Ecto neural progenitor cell (in vitro differentiated cells): ENCODE results near the gene DCD.
"Not testable (repeated sequence)": the region's sequence is repeated elsewhere in the genome, so short reads cannot be mapped to it uniquely, and the experiment has no call there.

Experiments
- DNase-seq: peaks from one replicate; pipeline ENCODE4 v3.0.0-alpha.2; 2018; ENCODE audit warnings: low spot score

Gene DCD

GRCh38 chr12:54653025-54653424 is 4.9 kb upstream of the DCD start:
- DNase-seq = no peak

DNA sequence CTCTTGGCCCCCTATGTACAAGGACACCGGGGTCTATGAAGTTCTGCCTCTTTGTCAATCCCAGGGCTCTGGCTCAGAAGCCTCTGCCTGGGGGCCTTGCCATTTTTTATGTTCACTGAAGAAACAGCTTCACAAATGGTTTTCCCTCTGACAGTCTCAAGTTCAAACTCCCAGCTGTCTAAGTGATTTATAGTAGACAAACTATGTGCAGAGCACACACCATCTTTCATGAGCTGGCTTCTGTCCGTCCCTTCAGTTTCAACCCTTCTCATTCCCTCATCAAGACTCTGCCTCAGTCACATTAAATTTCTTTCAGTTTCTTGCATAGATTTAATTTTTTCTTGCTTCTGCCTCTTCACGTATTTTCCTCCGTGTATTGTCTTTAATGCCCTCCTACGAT is 2.7 kb upstream of the DCD start:
- DNase-seq = peak; percentile 4

DNA sequence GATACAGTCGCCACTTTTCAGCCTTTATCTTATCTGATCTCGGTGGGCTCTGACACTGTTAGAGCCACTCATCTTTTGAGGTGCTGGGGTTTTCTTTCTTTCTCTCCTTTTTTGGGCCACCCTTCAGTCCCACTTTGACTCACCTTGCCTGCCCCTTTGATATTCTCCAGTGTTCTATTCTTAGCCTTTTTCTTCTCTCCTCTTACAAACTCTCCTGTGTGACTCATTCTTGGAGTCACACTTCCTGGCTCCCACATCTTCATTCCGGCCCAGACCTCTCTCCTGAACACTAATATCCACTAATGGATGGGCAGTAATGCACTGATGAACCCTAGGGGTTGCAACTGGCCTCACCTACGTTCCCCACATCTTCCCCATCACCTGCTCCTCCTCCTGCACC is 2.2 kb upstream of the DCD start:
- DNase-seq = peak; percentile 17

GRCh38 chr12:54649825-54650224 is 1.7 kb upstream of the DCD start:
- no peak for DNase-seq

DNA sequence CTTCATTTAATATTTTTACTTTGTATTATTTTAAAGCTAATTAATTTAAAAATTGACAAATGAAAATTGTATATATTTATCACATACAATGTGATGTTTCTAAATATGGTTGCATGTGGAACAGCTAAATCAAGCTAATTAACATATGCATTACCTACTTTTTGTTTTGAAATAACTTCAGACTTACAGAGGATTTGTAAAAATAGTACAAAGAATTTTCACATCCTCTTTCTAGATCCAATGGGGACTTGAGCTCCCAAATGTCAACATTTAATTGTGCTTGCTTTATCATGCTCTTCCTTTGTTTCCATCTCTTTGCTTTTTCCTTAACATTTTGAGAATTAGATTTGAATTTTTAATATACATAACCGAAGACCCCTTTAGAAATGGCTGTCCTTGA is 6.6 kb downstream of the DCD start:
- no peak for DNase-seq

- peak; percentile 31 for DNase-seq
Measured at GRCh38 chr12:54641089-54641488, 7.1 kb downstream of the DCD start.

DNA sequence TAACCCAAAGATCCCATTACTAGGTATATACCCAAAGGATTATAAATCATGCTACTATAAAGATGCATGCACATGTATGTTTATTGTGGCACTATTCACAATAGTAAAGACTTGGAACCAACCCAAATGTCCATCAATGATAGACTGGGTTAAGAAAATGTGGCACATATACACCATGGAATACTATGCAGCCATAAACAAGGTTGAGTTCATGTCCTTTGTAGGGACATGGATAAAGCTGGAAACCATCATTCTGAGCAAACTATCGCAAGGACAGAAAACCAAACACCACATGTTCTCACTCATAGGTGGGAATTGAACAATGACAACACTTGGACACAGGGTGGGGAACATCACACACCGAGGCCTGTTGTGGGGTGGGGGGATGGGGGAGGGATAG is 9.1 kb downstream of the DCD start:
- not testable (repeated sequence) for DNase-seq

GRCh38 chr12:54634795-54635194 is 13.4 kb downstream of the DCD start, which contains the start of gene LACRT:
Gene LACRT (minus strand): TSS chr12:54634895. CDS start chr12:54634841, 54 bp downstream.
- DNase-seq = no peak

- no peak for DNase-seq
Measured at GRCh38 chr12:54631988-54632728, 16.0 kb downstream of the DCD start.

- DNase-seq = no peak
Measured at GRCh38 chr12:54631551-54631950, 16.6 kb downstream of the DCD start.

DNA sequence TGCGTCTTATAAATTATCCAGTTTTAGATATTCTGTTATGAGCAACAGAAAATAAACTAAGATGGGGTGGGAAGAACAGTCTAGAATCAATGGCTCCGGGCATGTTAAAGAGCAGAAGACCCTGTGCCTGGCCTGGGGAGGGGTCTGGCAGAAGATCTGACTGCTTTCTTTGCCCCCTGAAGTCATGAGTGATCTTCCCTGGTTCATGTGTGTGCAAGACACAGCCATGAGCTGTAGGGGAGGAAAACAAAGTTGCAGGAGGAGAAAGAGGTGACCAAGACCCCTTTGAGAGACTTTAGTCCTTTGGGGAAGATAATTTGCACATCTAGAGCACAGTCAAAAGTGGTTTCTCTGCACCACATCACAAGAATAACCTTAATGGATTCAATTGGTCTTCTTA is 18.2 kb downstream of the DCD start:
- DNase-seq = no peak

GRCh38 chr12:54628186-54628846 is 19.8 kb downstream of the DCD start:
- no peak for DNase-seq

DNA sequence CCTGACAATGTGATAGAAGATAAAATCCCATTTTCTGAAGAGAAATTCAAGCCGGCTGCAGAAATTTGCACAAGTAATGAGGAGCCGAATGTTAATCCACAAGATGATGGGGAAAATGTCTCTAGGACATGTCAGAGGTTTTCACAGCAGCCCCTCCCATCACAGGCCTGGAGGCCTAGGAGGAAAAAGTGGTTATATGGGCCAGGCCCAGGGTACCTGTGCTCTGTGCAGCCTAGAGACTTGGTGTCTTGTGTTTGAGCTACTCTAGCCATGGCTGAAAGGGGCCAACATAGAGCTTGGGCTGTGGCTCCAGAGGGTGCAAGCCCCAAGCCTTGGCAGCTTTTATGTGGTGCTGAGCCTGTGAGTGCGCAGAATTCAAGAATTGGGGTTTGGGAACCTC is 20.9 kb downstream of the DCD start:
- DNase-seq = no peak

GRCh38 chr12:54625598-54625997 is 22.6 kb downstream of the DCD start:
- DNase-seq = no peak

DNA sequence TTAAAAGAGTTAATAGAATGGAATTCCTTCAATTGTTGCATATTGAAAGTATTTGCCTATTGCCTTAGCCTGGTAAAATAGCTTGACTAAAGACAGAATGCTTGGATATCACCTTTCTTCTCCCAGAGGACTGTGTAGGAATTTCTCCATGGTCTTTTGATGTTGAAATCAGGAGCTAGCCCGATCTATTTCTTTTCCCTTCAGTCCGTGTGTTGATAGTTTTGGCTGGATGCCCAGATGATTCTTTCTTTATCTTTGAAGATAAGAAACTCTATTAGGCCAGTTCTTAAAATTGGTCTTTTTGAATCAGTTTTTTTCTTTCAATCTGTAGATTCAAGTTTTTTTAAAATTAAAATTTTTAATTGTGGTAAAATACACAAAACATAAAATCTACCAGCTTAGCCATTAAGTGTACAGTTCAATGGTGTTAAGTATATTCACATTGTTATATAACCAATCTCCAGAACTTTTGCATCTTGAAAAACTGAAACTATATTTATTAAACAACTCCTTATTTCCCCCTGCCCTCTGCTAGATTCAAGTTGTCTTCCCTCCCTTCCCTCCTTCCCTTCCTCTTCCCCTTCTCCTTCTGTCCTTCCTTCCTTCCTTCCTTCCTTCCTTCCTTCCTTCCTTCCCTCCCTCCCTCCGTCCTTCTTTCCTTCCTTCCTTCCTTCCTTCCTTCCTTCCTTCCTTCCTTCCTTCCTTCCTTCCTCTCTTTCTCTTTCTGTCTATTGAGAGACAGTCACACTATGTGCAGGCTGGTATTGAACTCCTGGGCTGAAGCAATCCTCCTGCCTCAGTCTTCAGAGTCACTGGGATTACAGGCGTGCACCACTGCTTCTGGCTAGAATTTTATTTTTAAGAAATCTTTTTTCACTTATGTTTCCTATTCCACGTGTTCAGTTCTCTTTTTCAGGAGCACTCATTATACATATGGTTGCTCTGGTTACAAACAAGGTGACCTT is 23.6 kb downstream of the DCD start:
- no peak for DNase-seq

- DNase-seq = no peak
Measured at GRCh38 chr12:54622463-54623183, 25.5 kb downstream of the DCD start.

GRCh38 chr12:54616933-54617680 is 31.1 kb downstream of the DCD start:
- no peak for DNase-seq

DNA sequence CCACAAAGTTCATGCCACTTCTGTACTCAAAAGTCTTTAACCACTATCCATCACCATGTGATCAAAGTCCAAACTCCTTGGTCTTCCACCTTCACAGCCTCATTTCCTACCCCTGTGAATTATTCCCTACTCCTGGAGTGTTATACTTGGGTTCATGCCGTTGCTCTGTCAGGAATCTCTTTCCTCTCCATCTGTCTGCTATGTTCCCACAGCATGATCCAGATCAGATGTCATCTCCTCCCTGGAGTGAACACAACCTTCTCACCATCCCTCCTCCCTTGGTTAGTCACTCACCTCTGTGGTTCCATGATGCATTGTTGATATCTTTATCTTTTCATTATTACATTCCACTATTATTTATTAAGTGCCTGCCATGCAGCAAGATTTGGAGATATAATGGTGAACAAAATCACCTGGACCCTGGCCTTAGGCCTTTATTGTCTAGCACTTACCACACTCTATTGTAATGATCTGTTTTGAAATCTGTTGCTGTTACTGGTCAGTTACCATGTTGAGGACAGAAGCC is 35.9 kb downstream of the DCD start:
- no peak for DNase-seq

DNA sequence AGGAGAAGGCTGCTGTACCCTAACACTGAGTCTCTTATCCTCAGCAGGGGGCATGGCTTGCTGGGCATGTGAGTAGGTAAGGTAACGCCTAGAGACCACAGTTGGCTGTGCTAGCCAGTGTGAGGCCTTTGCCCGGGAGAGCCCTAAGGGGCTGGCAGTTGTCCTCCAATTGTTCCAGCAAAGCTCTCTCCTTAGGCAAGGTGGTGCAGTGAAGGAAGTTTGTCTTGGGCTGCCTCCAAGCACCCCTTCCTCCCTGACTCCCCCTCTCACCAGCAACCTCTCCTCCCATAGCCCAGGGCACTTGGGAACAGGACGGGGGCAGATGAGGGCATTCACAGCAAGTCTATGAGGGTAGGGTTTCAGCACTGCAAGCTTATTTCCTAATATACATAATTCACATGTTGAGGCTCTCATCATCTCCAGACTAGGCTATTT is 36.4 kb downstream of the DCD start:
- DNase-seq = no peak

- DNase-seq = peak; percentile 21
Measured at GRCh38 chr12:54608769-54609168, 39.4 kb downstream of the DCD start.

GRCh38 chr12:54608156-54608555 is 40.0 kb downstream of the DCD start:
- peak; percentile 28 for DNase-seq
